MCF 10A (cell line): ENCODE measurements around the gene SLC35G6. TPM values are rescaled to one million over a fixed set of nuclear protein-coding genes. Genes with fewer than 3 reads are reported as not detected.
"Not testable (repeated sequence)": the region's sequence is repeated elsewhere in the genome, so short reads cannot be mapped to it uniquely, and the experiment has no call there.

Experiments used
- BruUV-seq: library from RNA; stranded (reverse); fragments of 400-500 nt; replicated peaks from 2 replicates; lab custom pipeline; 2021; lab: Mats Ljungman, UMichigan
- CTCF ChIA-PET: fragments of 300-600 bp; sonication (Branson Sonifier 250); formaldehyde crosslinking; extraction: SDS; loops from one replicate; lab custom pipeline; 2021; ENCODE audit warnings: antibody characterized with exemption, inconsistent platforms; lab: Yijun Ruan, JAX
- POLR2A ChIA-PET: fragments of 300-600, 350-650 bp; sonication (Branson Sonifier 250); formaldehyde crosslinking; extraction: SDS; loops from one replicate; lab custom pipeline; 2020; ENCODE audit warnings: antibody characterized with exemption, inconsistent platforms; lab: Yijun Ruan, JAX
- DNase-seq: peaks from one replicate; pipeline ENCODE4 v3.0.0-alpha.2; 2018; ENCODE audit not compliant: unreplicated experiment
- H3K27ac Mint-ChIP-seq: one replicate; pipeline ENCODE4 v1.8.0; 2022; ENCODE audit warnings: mild to moderate bottlenecking, low read depth, mixed read lengths; ENCODE audit not compliant: unreplicated experiment
- H3K27me3 Mint-ChIP-seq: one replicate; pipeline ENCODE4 v1.8.0; 2022; ENCODE audit warnings: mixed read lengths; ENCODE audit not compliant: insufficient read depth, unreplicated experiment
- H3K36me3 Mint-ChIP-seq: one replicate; pipeline ENCODE4 v1.8.0; 2022; ENCODE audit warnings: mild to moderate bottlenecking, moderate library complexity, mixed read lengths; ENCODE audit not compliant: insufficient read depth, unreplicated experiment
- H3K4me1 Mint-ChIP-seq: one replicate; pipeline ENCODE4 v1.8.0; 2022; ENCODE audit warnings: mixed read lengths; ENCODE audit not compliant: insufficient read depth, unreplicated experiment
- H3K4me3 Mint-ChIP-seq: one replicate; pipeline ENCODE4 v1.8.0; 2022; ENCODE audit warnings: mild to moderate bottlenecking, moderate library complexity, mixed read lengths; ENCODE audit not compliant: unreplicated experiment
- H3K9me3 Mint-ChIP-seq: one replicate; pipeline ENCODE4 v1.8.0; 2022; ENCODE audit warnings: mixed read lengths; ENCODE audit not compliant: unreplicated experiment
- CTCF ChIP-seq: fragments of 200-600 bp; IDR thresholded peaks from one replicate; pipeline ENCODE4 v1.8.0; 2022; ENCODE audit warnings: antibody characterized with exemption, mild to moderate bottlenecking; ENCODE audit not compliant: unreplicated experiment
- intact Hi-C: fragments of 100-400 bp; cut with micrococcal nuclease; formaldehyde crosslinking; loops from 2 replicates; pipeline ENCODE4 v1.14.1; 2022
- total RNA-seq: library from RNA; stranded (reverse); gene quantifications from 2 replicates; pipeline ENCODE4 v1.2.3, GENCODE V29; 2022

The SLC35G6 gene
- total RNA-seq, 1 experiment from 2014 or later: not detected

GRCh38 chr17:7468290-7468689 is 13.0 kb upstream of the SLC35G6 start:
- ChIA-PET POLR2A (interaction anchor here (0.6 to 2.8 kb wide), 3 partner anchors 8 to 17 kb away, joined by 3 to 16 read pairs (median 8); partner anchors contain the start of genes POLR2A and ZBTB4), CTCF (interaction anchor here (0.9 kb wide), 1 partner anchor 219 kb away, joined by 4 read pairs; no protein-coding TSS in a partner anchor)
- H3K27me3 Mint-ChIP-seq: no peaks in the 10 kb centered on the region
- intact Hi-C loops: no loop called here
- DNase-seq: no peak
- peaks cover 35% of the 10 kb centered on the region for H3K36me3 Mint-ChIP-seq
- no peak overlapping the region for H3K27ac Mint-ChIP-seq
- H3K9me3 Mint-ChIP-seq: no peaks in the 10 kb centered on the region
- no peak overlapping the region for H3K4me3 Mint-ChIP-seq
- no peak for TF ChIP-seq CTCF
- BruUV-seq: no TSS peak
- H3K4me1 Mint-ChIP-seq: no peaks in the 10 kb centered on the region

GRCh38 chr17:7468804-7469389 is 12.3 kb upstream of the SLC35G6 start:
- ChIA-PET CTCF (no interaction called here), POLR2A (interaction anchor here (2.0 to 2.8 kb wide), 2 partner anchors 11 to 16 kb away, joined by 5 to 16 read pairs; partner anchors contain the start of genes POLR2A and ZBTB4)
- H3K27ac Mint-ChIP-seq: no peak overlapping the region
- no peaks in the 10 kb centered on the region for H3K4me1 Mint-ChIP-seq
- no peaks in the 10 kb centered on the region for H3K27me3 Mint-ChIP-seq
- no peak for TF ChIP-seq CTCF
- H3K4me3 Mint-ChIP-seq: no peak overlapping the region
- peaks cover 41% of the 10 kb centered on the region for H3K36me3 Mint-ChIP-seq
- DNase-seq: no peak
- BruUV-seq: no TSS peak
- no peaks in the 10 kb centered on the region for H3K9me3 Mint-ChIP-seq
- intact Hi-C loops: no loop called here

GRCh38 chr17:7469843-7470242 is 11.4 kb upstream of the SLC35G6 start:
- peaks cover 38% of the 10 kb centered on the region for H3K36me3 Mint-ChIP-seq
- DNase-seq, BruUV-seq, H3K27ac Mint-ChIP-seq, H3K4me1 Mint-ChIP-seq, H3K4me3 Mint-ChIP-seq, H3K9me3 Mint-ChIP-seq, H3K27me3 Mint-ChIP-seq, intact Hi-C loops: not testable (repeated sequence)
- ChIA-PET CTCF (interaction anchor here (1.0 to 1.2 kb wide), 2 partner anchors 17 to 91 kb away, joined by 4 read pairs; no protein-coding TSS in a partner anchor), POLR2A (interaction anchor here (2.0 kb wide), 1 partner anchor 10 kb away, joined by 5 read pairs; the partner anchor contains the start of gene ZBTB4)

- H3K27me3 Mint-ChIP-seq, H3K4me1 Mint-ChIP-seq, H3K9me3 Mint-ChIP-seq, H3K4me3 Mint-ChIP-seq, intact Hi-C loops, DNase-seq, BruUV-seq, H3K27ac Mint-ChIP-seq: not testable (repeated sequence)
- POLR2A ChIA-PET: interaction anchor here (0.8 to 2.0 kb wide), 2 partner anchors 9 to 14 kb away, joined by 4 to 5 read pairs; partner anchors contain the start of gene ZBTB4
- H3K36me3 Mint-ChIP-seq: peaks cover 35% of the 10 kb centered on the region
- CTCF ChIA-PET: interaction anchor here (0.6 to 1.2 kb wide), 5 partner anchors 8 to 109 kb away, joined by 3 to 4 read pairs (median 3); no protein-coding TSS in a partner anchor
Observed at GRCh38 chr17:7470457-7470973, 10.7 kb upstream of the SLC35G6 start.

GRCh38 chr17:7471729-7472128 is 9.5 kb upstream of the SLC35G6 start:
- H3K27ac Mint-ChIP-seq: no peak overlapping the region
- CTCF ChIA-PET: no interaction called here
- BruUV-seq: no TSS peak

GRCh38 chr17:7474767-7475166 is 6.5 kb upstream of the SLC35G6 start:
- peaks cover 30% of the 10 kb centered on the region for H3K4me1 Mint-ChIP-seq
- BruUV-seq, H3K4me3 Mint-ChIP-seq, H3K27ac Mint-ChIP-seq, DNase-seq, H3K9me3 Mint-ChIP-seq, intact Hi-C loops, H3K27me3 Mint-ChIP-seq: not testable (repeated sequence)
- H3K36me3 Mint-ChIP-seq: peaks cover 25% of the 10 kb centered on the region
- ChIA-PET CTCF (interaction anchor here (0.6 to 3.2 kb wide), 3 partner anchors 15 to 112 kb away, joined by 4 to 15 read pairs (median 7); no protein-coding TSS in a partner anchor), POLR2A (interaction anchor here (0.7 to 6.9 kb wide), 9 partner anchors 8 to 682 kb away, joined by 3 to 115 read pairs (median 10); partner anchors contain the start of genes FGF11, POLR2A, TMEM102 and TMEM256)

More at GRCh38 chr17:7471729-7472128, 9.5 kb upstream of the SLC35G6 start:
- Mint-ChIP-seq H3K27me3 (no peaks in the 10 kb centered on the region), H3K4me3 (no peak overlapping the region), H3K9me3 (no peaks in the 10 kb centered on the region), H3K4me1 (peaks cover 11% of the 10 kb centered on the region), H3K36me3 (peaks cover 34% of the 10 kb centered on the region)
- DNase-seq: no peak
- intact Hi-C loops: no loop called here
- POLR2A ChIA-PET: interaction anchor here (0.6 to 1.1 kb wide), 2 partner anchors 16 to 214 kb away, joined by 3 to 4 read pairs; no protein-coding TSS in a partner anchor
- no peak for TF ChIP-seq CTCF
